Left renal cortex interstitium (tissue), 4 donors: ENCODE results near the gene XDH. TPM values are rescaled to one million over a fixed set of nuclear protein-coding genes. Genes with fewer than 3 reads are reported as not detected.

Experiments used
- DNase-seq, 4 donors: peaks; one replicate each; pipeline ENCODE4 v3.0.0-alpha.2; 2013; ENCODE audit warnings: low read depth in 4 of 4, low spot score in 2 of 4, missing footprints in 1 of 4
- polyA plus RNA-seq, 4 donors: library from polyadenylated mRNA; unstranded; fragments of 120-200 nt; gene quantifications; one replicate each; pipeline ENCODE4 v1.2.1, GENCODE V29; 2013; ENCODE audit not compliant: insufficient read length in 4 of 4

XDH gene
- polyA plus RNA-seq, 4 donors, result 0.05 to 0.23 (median 0.08) TPM

DNA sequence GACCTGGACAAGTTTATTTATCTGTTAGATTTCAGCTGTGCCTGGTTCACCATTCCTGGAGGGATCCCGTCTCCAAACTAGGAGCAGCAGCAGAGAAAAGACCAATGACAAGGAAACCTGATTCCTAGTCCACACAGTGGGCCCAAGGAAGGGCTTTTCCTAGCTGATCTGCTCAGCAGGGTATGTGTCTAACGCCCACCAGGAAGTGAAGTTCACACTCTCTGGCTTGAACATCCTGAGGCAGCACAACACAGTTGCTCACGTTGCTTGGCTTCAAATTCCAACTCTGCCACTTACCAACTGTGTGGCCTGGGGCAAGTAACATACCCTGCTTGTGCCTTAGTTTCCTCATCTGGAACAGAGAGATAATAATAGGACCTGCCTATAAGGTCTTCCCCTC lies 42.9 kb downstream of the XDH start:
- DNase-seq, result no peak

GRCh38 chr2:31366733-31367132 lies 47.8 kb downstream of the XDH start:
- no peak for DNase-seq

DNA sequence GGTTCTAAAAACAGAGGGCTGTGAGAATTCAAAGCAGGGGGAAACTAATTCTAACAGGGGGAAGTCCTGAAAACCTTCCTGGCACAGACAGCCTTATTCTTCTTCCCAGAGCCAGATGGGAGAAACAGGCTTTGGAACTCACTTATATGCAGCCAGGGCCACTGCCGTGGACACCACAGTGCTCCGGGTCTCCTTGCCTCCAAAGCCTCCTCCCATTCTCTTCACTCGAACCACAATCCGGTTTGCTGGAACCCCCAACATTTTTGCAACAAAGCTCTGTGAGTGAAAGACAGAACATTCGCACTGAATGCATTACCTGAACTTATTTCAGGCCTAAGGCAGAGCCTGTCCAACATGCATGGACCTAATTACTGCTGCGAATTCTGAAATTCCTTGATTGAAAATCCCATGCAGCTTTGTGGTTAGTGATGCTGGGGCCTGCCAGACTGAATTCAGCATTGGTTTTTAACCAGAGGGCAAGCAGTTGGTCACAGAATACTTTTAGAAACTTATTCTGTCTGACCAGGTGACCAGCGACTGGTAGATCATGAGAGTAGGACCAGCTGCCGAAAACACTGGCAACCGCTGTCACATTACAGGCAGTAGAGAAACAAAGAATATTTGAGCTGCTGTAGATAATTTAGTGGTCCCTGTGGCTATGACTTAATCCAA lies 48.6 kb downstream of the XDH start:
- no peak for DNase-seq

GRCh38 chr2:31365348-31365747 lies 49.2 kb downstream of the XDH start:
- DNase-seq, result no peak

- DNase-seq, result no peak
These were observed 50.4 kb downstream of the XDH start for GRCh38 chr2:31363956-31364750.

DNA sequence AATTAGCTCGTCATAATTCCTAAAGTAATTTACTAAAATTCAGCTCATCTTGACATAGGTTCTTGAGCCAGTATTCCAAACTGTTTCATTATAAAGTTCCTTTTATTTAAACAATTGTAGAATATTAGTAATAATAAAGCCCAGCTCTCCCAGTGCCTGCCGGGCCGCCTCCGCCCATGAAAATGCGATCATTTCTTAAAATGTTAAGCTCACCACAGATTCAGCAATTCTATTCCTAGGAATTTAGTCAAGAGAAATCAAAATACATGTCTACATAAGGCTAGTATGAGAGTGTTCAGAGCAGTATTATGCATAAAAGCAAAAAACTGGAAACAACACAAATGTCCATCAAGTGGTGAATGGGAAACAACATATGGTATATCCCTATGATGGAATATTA lies 52.0 kb downstream of the XDH start:
- DNase-seq, result no peak

DNA sequence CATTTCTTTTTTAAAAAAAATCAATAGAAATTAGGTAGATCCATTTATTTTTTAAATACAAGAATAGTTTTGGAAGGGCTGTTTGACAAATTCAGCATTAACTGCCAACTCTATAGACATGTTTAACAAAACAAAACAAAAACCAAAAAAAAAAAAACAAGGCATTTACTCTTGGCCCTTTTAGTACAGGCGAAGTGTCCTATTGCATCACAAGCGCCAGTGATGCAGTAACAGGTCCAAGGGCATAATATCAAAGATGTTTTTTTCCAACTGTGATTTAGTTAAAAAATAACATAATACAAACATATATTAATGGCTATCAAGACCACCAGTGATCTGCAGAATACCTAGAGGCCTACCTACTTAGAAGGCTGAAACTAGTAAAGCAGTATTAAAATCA lies 55.3 kb downstream of the XDH start:
- no peak for DNase-seq

DNA sequence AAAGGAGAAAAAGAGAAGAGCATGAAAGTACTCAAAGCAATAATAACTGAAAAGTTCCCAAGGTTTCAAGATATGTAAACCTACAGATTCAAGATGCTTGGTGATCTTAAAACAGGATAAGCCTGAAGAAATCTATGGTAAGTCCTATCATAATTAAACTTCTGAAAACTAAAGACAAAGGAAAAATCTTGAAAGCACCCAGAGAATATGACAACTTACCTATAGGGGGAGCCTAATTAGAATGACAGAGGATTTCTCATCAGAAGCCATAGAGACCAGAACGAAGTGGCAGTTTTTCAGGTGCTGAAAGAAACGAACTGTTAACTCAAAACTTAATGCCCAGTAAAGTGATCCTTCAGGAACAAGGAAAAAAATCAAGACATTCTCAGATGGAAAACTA lies 59.7 kb downstream of the XDH start:
- no peak for DNase-seq

DNA sequence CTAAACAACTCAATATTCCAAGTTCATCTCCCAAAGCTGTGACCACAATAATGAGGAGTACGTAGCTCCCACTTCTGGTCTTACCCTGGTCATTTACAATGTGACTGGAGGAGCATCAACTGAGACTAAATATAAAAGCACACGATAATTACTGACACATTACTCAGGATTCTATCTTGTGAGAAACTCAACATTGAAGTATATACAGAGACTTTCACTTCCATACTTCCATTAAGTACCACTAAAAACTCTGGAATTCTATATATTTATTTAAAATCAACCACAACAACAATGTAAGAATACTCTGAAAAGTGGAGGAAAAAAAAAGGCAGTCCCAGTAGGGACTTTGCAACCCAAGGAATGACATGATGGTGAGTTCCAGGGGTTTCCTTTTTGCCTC lies 61.4 kb downstream of the XDH start:
- no peak for DNase-seq

GRCh38 chr2:31349684-31350083 lies 64.9 kb downstream of the XDH start:
- DNase-seq, result no peak

DNA sequence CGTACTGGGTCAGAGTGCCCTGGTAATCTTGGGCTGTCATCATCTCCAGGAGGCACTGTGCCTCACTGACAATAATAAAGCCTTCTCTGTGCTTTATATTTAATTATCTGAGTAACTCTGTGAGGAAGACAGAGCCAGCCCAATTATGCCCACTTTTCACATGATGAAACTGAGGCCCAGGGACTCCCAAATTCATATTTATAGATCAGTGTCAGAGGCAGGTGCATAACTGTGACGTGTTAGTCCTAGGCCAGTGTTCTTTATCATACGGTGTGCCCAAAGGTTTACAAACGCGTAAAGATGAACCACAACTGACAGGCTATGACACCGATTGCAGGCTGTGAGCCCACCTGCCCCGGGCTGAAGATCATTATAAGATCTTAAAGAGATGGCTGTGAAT lies 65.4 kb downstream of the XDH start:
- no peak for DNase-seq

DNA sequence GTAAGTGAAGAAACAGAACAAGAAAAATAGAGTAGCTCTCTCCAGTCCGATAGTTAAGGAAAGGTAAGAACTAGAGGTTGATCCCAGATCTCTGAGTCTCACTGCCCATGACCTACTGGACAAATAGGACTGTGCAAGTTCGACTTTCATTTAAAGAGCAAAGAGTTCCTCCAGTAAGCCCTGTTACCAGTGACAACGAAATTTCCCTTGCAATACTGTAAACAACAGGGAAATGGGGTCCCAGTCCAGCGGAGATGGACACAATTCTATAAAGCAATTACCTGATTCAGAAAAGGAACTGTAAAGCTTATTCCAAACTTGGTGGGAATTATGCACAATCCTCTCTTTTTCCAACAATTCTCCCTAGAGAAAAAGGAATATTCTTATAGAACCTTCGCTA lies 65.9 kb downstream of the XDH start:
- no peak for DNase-seq

DNA sequence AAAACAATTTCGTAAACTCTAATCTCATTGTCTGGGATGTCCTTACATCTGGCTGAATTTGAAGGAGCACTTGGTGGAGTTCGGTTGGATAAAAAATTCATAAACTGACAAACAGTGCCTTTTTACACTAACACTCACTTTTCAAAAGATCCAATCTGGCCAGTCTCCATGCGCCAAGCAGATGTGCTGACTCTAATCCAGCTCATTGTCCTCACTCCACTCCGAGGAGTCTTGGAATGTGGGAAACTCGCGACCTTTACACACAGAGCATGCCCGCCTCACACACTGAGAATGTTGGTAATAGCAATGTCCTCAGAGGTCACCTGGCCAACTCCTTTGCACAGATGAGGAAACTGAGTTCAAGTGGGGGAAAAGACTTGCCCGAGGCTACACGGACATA lies 66.8 kb downstream of the XDH start:
- no peak for DNase-seq

DNA sequence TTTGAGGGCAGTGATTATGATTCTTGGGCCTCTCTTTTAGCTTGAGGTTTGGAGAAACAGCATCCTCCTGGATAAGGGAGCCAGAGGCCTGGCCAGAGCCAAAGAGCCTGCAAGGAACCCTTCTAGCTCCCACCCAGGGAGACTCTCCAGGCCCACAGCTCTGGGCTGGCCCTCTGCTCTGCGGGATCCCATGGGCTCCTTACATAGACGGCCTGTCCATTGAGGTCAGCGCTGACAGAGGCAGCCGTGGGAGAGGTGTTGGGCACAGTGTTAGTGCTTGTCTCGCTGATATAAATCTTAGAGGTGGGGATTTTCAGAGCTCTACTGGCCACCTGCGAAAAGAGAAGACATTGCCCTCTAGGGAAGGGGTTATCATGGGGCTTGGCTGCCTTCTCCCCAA lies 67.2 kb downstream of the XDH start:
- no peak for DNase-seq

DNA sequence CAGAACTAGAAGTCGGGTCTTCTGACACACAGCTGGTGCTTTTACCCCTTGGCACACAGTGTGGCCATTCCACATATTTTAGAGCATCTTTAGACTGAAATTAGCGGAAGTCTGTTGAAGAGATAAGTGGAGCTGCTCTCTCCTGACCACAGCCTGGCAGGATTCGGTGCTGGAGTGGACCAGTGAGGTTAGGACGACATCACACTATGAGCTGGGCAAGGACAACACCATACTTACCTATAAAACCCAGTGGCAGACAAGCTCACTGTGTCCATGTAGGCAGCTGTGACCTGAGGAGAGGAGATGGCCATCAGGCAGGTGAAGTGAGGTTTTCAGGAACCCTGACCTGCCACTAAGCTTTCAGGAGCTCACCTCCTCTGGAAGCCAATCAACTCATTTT lies 70.1 kb downstream of the XDH start:
- DNase-seq, result no peak

- DNase-seq, result no peak
These were observed 73.2 kb downstream of the XDH start for GRCh38 chr2:31341351-31341750.

GRCh38 chr2:31339696-31340095 lies 74.8 kb downstream of the XDH start:
- no peak for DNase-seq

GRCh38 chr2:31337860-31338259 lies 76.7 kb downstream of the XDH start:
- no peak for DNase-seq

GRCh38 chr2:31337197-31337596 lies 77.3 kb downstream of the XDH start:
- DNase-seq, result no peak

GRCh38 chr2:31335921-31336585 lies 78.5 kb downstream of the XDH start:
- no peak for DNase-seq

DNA sequence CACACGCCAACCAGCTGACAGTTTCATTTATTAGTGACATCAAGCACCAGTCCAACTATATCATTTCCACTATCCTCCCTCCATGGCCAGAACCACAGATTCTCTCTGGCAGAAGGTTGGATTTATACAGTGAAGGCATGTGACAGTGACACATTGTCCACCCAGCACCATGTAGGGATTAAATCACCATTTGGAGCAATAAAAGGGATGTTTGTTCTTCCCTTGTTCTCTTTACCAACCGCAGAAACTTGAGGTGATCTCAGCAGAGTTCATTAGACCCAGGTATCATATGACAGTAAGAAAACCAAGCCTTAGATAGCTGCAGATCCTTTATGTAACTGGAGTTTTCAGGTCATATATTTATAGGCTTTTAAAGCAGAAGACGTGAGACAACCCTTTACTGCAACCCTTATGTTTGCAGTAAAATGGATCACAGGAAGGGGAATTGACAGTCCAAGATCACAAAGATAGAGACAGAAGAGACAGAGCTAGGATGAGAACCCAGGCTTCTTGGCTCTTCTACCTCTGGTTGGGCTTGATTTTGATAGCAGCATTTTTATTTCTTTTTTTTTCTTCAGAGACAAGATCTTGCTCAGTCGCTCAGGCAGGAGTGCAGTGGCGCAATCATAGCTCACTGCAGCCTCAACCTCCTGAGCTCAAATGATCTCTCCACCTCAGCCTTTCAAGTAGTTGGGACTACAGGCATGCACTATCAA lies 80.1 kb downstream of the XDH start:
- DNase-seq, result peak in 1 of 4 donors; percentile 19
